K562 treated with DMSO at 1 percent for 48 hours (cell line): ENCODE results near the gene ANKRD30A. TPM values are rescaled to one million over a fixed set of nuclear protein-coding genes. Genes with fewer than 3 reads are reported as not detected.

ENCODE experiments used
- total RNA-seq: library from RNA; unstranded; fragments of 300-600 nt; gene quantifications from 2 replicates; pipeline ENCODE4 v1.2.3, GENCODE V29; 2022; ENCODE audit warnings: low replicate concordance; ENCODE audit errors: extremely low read depth

Gene ANKRD30A, protein sequence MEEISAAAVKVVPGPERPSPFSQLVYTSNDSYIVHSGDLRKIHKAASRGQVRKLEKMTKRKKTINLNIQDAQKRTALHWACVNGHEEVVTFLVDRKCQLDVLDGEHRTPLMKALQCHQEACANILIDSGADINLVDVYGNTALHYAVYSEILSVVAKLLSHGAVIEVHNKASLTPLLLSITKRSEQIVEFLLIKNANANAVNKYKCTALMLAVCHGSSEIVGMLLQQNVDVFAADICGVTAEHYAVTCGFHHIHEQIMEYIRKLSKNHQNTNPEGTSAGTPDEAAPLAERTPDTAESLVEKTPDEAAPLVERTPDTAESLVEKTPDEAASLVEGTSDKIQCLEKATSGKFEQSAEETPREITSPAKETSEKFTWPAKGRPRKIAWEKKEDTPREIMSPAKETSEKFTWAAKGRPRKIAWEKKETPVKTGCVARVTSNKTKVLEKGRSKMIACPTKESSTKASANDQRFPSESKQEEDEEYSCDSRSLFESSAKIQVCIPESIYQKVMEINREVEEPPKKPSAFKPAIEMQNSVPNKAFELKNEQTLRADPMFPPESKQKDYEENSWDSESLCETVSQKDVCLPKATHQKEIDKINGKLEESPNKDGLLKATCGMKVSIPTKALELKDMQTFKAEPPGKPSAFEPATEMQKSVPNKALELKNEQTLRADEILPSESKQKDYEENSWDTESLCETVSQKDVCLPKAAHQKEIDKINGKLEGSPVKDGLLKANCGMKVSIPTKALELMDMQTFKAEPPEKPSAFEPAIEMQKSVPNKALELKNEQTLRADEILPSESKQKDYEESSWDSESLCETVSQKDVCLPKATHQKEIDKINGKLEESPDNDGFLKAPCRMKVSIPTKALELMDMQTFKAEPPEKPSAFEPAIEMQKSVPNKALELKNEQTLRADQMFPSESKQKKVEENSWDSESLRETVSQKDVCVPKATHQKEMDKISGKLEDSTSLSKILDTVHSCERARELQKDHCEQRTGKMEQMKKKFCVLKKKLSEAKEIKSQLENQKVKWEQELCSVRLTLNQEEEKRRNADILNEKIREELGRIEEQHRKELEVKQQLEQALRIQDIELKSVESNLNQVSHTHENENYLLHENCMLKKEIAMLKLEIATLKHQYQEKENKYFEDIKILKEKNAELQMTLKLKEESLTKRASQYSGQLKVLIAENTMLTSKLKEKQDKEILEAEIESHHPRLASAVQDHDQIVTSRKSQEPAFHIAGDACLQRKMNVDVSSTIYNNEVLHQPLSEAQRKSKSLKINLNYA (N-terminal part only)
- not detected in 2 replicates for total RNA-seq

DNA sequence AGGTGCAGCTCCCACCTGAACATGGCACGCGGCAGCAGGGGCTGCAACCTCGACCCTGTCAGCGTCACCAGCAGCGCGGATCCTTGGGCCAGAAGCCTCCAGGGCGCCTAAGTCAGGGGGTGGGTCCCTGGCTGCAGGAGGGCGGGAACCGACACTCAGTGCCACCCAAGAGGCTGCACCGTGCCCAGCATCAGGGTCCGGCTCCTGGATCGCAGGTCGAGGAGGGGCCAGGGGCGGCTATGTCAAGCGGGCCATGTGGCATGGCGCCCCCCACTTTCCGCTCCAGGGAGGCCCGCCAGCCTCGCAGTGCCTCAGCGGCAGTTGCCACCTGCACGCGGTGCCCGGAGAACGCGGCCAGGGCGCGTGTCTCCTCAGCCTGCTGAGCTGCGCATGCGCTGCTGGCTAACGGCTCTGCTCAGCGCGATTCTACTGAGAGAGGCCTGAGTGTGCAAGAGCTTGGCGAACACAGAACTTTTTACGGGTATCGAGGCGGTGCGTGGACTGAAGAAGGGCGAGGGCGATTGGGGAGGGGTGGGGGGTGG, at the start of gene ANKRD30A:
Gene ANKRD30A (plus strand): TSS at position 408 of the 542 bp plus-strand sequence. CDS start 190 bp downstream, outside the sequence.

